Neural cell (in vitro differentiated cells): ENCODE data around the gene CREM. TPM values are rescaled to one million over a fixed set of nuclear protein-coding genes. Genes with fewer than 3 reads are reported as not detected.

Experiments used
- H2AFZ ChIP-seq: fragments of 200-600, 300-800 bp; sonication (generic), shearing (Covaris generic); 2 replicates; pipeline ENCODE4 v1.6.0; 2014; ENCODE audit warnings: low read depth, mild to moderate bottlenecking, antibody characterized with exemption, low read length, moderate library complexity
- H3F3A ChIP-seq: fragments of 200-600 bp; shearing (Covaris generic); 2 replicates; pipeline ENCODE4 v1.6.1; 2016; ENCODE audit warnings: mild to moderate bottlenecking, moderate library complexity, mixed read lengths, antibody characterized with exemption, low read length; ENCODE audit not compliant: insufficient read depth, poor library complexity, severe bottlenecking
- H3K27ac ChIP-seq: fragments of 200-600, 300-800 bp; sonication (generic), shearing (Covaris generic); 2 replicates; pipeline ENCODE4 v1.5.1; 2014; ENCODE audit warnings: mild to moderate bottlenecking, low read length, moderate library complexity
- H3K27me3 ChIP-seq: fragments of 300-800, 200-600 bp; sonication (generic), shearing (Covaris generic); 2 replicates; pipeline ENCODE4 v1.6.0; 2014; ENCODE audit warnings: mild to moderate bottlenecking, low read depth, low read length, moderate library complexity; ENCODE audit not compliant: insufficient read depth
- H3K36me3 ChIP-seq: fragments of 300-800, 200-600 bp; sonication (generic), shearing (Covaris generic); 2 replicates; pipeline ENCODE4 v1.5.1; 2014; ENCODE audit warnings: mild to moderate bottlenecking, antibody characterized with exemption, low read length, moderate library complexity; ENCODE audit not compliant: insufficient read depth
- H3K4me2 ChIP-seq: fragments of 300-800, 200-600 bp; sonication (generic), shearing (Covaris generic); 2 replicates; pipeline ENCODE4 v1.6.0; 2014; ENCODE audit warnings: mild to moderate bottlenecking, low read length
- H3K4me3 ChIP-seq: fragments of 300-800, 200-600 bp; sonication (generic), shearing (Covaris generic); 2 replicates; pipeline ENCODE4 v1.5.1; 2014; ENCODE audit warnings: mild to moderate bottlenecking, low read length, moderate library complexity
- H3K79me2 ChIP-seq: fragments of 200-600 bp; shearing (Covaris generic); replicated peaks from 2 replicates; pipeline ENCODE4 v1.6.0; 2014; ENCODE audit warnings: mild to moderate bottlenecking, low read length, moderate library complexity; ENCODE audit not compliant: insufficient read depth
- H3K9ac ChIP-seq: fragments of 300-800, 200-600 bp; sonication (generic), shearing (Covaris generic); 2 replicates; pipeline ENCODE4 v1.6.1; 2016; ENCODE audit warnings: mild to moderate bottlenecking, low read length, mixed read lengths
- H3K9me2 ChIP-seq: fragments of 200-600 bp; shearing (Covaris generic); 2 replicates; pipeline ENCODE4 v1.6.1; 2016; ENCODE audit warnings: mild to moderate bottlenecking, low read length, mixed read lengths; ENCODE audit not compliant: insufficient read depth
- H3K9me3 ChIP-seq: fragments of 200-600, 300-800 bp; sonication (generic), shearing (Covaris generic); 2 replicates; pipeline ENCODE4 v1.6.1; 2016; ENCODE audit warnings: mild to moderate bottlenecking, mixed run types, low read length, moderate library complexity, mixed read lengths
- H4K20me1 ChIP-seq: fragments of 200-600 bp; shearing (Covaris generic); 2 replicates; pipeline ENCODE4 v1.6.1; 2016; ENCODE audit warnings: mild to moderate bottlenecking, mixed run types; ENCODE audit not compliant: insufficient read depth
- CTCF ChIP-seq: fragments of 450-650 bp; IDR thresholded peaks from 2 replicates; pipeline ENCODE4 v1.5.1; 2014; ENCODE audit warnings: antibody characterized with exemption, mild to moderate bottlenecking, moderate library complexity; ENCODE audit not compliant: poor library complexity, severe bottlenecking
- EP300 ChIP-seq: fragments of 450-650 bp; conservative IDR thresholded peaks from 2 replicates; pipeline ENCODE4 v1.6.1; 2014; ENCODE audit warnings: antibody characterized with exemption, mild to moderate bottlenecking, moderate library complexity; ENCODE audit not compliant: poor library complexity, severe bottlenecking
- EZH2 ChIP-seq: fragments of 200-600, 300-800 bp; shearing (Covaris generic), sonication (generic); IDR thresholded peaks from 2 replicates; pipeline ENCODE4 v1.6.1; 2014; ENCODE audit warnings: antibody characterized with exemption, low read length, borderline replicate concordance, mild to moderate bottlenecking; ENCODE audit not compliant: insufficient read depth, poor library complexity, severe bottlenecking
- MXI1 ChIP-seq: fragments of 450-650 bp; conservative IDR thresholded peaks from 2 replicates; pipeline ENCODE4 v1.6.1; 2014; ENCODE audit warnings: antibody characterized with exemption, mild to moderate bottlenecking; ENCODE audit not compliant: poor library complexity, severe bottlenecking
- POLR2AphosphoS5 ChIP-seq: IDR thresholded peaks from 2 replicates; pipeline ENCODE4 v1.6.1; 2012
- RAD21 ChIP-seq: fragments of 450-650 bp; conservative IDR thresholded peaks from 2 replicates; pipeline ENCODE4 v1.6.1; 2014; ENCODE audit warnings: antibody characterized with exemption, mild to moderate bottlenecking, moderate library complexity
- REST ChIP-seq: IDR thresholded peaks from 2 replicates; pipeline ENCODE4 v1.6.1; 2012; ENCODE audit warnings: borderline replicate concordance
- SMC3 ChIP-seq: fragments of 450-650 bp; conservative IDR thresholded peaks from 2 replicates; pipeline ENCODE4 v1.6.1; 2014; ENCODE audit warnings: antibody characterized with exemption, mild to moderate bottlenecking, moderate library complexity; ENCODE audit not compliant: poor library complexity
- TAF1 ChIP-seq: IDR thresholded peaks from 2 replicates; pipeline ENCODE4 v1.6.1; 2012; ENCODE audit warnings: low read depth
- polyA plus RNA-seq: library from polyadenylated mRNA; depleted of rRNA; stranded (reverse); fragments of >200 nt; gene quantifications from 2 replicates; pipeline ENCODE4 v1.2.3, GENCODE V29; 2014

CREM gene
- polyA plus RNA-seq, 1 donor from 2014 or later, result 67.3 TPM

DNA sequence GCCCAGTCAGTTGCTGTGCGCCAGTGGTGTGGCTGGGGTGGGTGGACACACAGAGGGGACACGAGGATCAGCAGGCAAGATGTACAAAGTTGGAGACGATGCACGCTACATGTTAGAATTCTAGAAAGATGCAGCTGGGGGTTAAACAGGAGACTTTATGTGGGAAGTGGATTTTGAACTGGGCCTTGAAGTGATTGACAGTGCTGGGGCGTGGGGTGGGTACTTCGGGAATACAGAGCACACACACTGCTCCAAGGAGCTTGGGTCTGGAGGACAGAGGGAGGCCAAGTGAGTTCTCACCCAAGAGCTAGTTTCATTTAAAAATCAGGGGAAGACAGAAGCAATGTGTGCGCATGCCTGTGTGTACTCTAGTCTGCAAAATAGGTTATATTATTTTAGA, 87.1 kb downstream of the CREM start:
- Histone ChIP-seq H3K27ac (no peak overlapping the region), H3K4me2 (no peak overlapping the region), H4K20me1 (no peaks in the 10 kb centered on the region), H3K79me2 (no peaks in the 10 kb centered on the region), H3K9me2 (no peaks in the 10 kb centered on the region), H2AFZ (no peak overlapping the region), H3K36me3 (no peaks in the 10 kb centered on the region), H3K27me3 (no peaks in the 10 kb centered on the region), H3F3A (no peaks in the 10 kb centered on the region), H3K9ac (no peak overlapping the region), H3K9me3 (no peaks in the 10 kb centered on the region), H3K4me3 (no peak overlapping the region)
- TF ChIP-seq SMC3 (no peak), EP300 (no peak), RAD21 (no peak), REST (no peak), POLR2AphosphoS5 (no peak), MXI1 (no peak), CTCF (no peak), TAF1 (no peak), EZH2 (no peak)

DNA sequence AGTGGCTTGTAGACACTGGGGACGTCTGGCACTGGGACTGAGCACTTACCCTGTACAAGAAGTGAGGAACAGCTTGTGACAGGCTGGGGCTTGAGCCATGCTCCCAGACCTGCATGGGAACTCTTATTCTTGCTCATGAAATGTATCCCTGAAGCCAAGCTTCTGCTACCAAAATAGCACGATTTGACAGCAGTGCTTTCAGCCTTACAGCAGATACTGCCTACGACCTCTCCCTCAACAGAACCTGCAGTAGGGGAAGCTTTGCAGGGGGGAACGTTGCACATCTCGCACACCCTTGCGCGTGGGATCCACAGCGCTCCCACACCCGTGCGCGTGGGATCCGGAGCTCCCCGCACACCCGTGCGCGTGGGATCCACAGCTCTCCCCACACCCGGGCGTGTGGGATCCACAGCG, 88.0 kb downstream of the CREM start:
- H3F3A ChIP-seq, result no peaks in the 10 kb centered on the region
- no peaks in the 10 kb centered on the region for H3K36me3 ChIP-seq
- H3K27ac ChIP-seq, result no peak overlapping the region
- no peak overlapping the region for H3K9ac ChIP-seq
- no peak overlapping the region for H3K4me3 ChIP-seq
- H3K9me3 ChIP-seq, result no peaks in the 10 kb centered on the region
- H3K79me2 ChIP-seq, result no peaks in the 10 kb centered on the region
- no peaks in the 10 kb centered on the region for H3K9me2 ChIP-seq
- no peak overlapping the region for H2AFZ ChIP-seq
- H3K4me2 ChIP-seq, result no peak overlapping the region
- no peak for TF ChIP-seq EP300
- no peak for TF ChIP-seq EZH2
- no peak for TF ChIP-seq REST
- TF ChIP-seq POLR2AphosphoS5, result no peak
- TF ChIP-seq SMC3, result no peak
- no peak for TF ChIP-seq CTCF
- no peak for TF ChIP-seq TAF1
- no peak for TF ChIP-seq MXI1
- TF ChIP-seq RAD21, result no peak
- no peaks in the 10 kb centered on the region for H3K27me3 ChIP-seq
- H4K20me1 ChIP-seq, result no peaks in the 10 kb centered on the region
